A549 treated with CpdA at 1 μM for 4 hours (cell line): ENCODE results near the gene PYROXD2. TPM values are rescaled to one million over a fixed set of nuclear protein-coding genes. Genes with fewer than 3 reads are reported as not detected.

Experiments used
- total RNA-seq: library from RNA; stranded (reverse); fragments of 200-300 nt; extraction: Qiagen RNA extraction; gene quantifications from 5 replicates; pipeline ENCODE4 v1.2.3, GENCODE V29; 2022; ENCODE audit warnings: low read depth

PYROXD2 gene
- 4.1 to 5.1 TPM (median 4.6 TPM) in 5 replicates for total RNA-seq

DNA sequence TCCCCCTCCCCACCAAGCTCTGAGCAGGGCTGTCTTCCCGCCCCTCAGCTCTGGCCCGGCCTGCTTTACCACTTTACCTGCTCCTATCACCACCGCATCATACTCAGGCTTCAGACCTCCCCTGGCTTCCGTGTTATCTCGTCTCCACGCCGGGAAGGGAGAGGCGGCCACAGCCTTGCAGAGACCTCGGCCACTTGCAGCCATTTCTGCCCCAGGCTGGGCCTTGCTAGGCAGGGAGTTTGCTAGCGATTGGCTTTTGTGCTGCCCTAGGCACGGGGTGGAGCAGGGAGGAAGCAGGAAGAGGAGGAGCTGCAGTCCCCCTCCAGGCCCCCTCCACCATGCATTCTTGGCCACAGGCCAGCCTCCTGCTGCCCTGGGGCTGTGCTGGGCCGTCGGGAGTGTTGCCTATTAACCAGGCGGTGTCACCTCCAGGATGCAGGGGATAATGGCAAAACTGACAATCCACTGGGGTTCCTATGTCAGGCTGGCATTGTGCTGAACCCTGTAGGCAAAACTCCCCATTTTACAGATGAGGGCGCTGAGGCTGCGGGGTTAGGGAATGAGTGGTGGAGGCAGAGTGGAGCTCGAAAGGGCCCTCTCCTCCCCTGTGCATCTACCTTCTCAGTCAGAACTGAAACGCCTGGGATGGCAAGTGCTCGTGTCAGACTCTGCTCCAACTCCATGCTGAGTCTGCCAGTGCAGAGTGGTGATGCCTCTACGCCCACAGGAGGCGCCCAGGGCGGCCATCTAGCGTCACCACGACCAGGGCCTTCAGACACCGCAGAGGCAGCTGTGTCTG, at the start of gene PYROXD2:
PYROXD2 (minus strand) TSS at position 251 of the 799 bp plus-strand sequence; CDS start at position 204, 47 bp downstream.

DNA sequence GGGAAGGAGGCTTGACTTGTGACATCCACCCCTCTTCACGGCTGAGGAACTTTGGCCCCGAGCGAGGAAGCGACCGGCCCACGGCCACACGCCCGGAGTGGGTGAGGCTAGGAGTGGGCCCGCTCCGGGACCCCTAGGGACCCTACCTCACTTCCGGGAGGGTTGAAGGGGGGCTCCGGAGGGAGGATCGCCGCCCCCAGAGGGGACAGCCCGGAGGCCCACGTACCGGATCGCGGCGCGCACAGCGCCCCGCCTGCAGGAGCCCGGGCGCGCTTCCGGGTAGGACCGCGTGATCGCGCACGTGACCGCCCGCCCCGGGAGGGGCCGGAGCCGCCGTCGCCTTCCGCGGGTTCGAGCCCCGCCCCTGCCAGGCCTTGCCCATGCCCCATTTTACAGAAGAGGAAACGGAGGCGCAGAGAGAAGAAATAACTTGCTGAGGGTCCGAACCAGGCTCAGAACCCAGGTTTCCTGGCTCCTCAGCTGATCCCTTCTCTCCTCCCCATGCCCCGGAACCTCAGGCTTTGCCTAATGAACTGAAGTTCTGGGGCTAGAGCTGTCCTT, 31.8 kb upstream of the PYROXD2 start, which contains the start of gene HPS1:
HPS1 (minus strand) TSS at position 275 of the 561 bp plus-strand sequence. CDS start 3,695 bp downstream, outside the sequence.

Other genes starting within 250 kb of the PYROXD2 start
- gene LOXL4, start 147.0 kb downstream of the PYROXD2 start, total RNA-seq, result 1.2 to 1.5 TPM (median 1.3 TPM) in 5 replicates
- 29.2 to 38.4 TPM (median 35.2 TPM) in 5 replicates for gene HPS1, start 31.8 kb upstream of the PYROXD2 start, total RNA-seq